Spleen (tissue), 7 donors: ENCODE data around the gene PSMC4.

ENCODE experiments used
- CTCF ChIP-seq, 11 experiments: fragments of 200-600 bp in 7 of 11; fragments of 450-650 bp in 4 of 11; sonication (generic) in 4 of 11; IDR thresholded peaks in 8 of 11; conservative IDR thresholded peaks in 3 of 11; 1 replicate in 7 of 11; 2 replicates in 4 of 11; pipeline versions ENCODE4 v1.4.0 to v1.8.0; 2016 to 2021; ENCODE audit warnings: antibody characterized with exemption in 11 of 11, inconsistent platforms in 4 of 11, mild to moderate bottlenecking in 1 of 11
- POLR2A ChIP-seq, 3 donors: fragments of 450-650 bp; IDR thresholded peaks; one replicate each; pipeline ENCODE4 v1.5.1; 2017; ENCODE audit warnings: antibody characterized with exemption in 3 of 3, mild to moderate bottlenecking in 1 of 3
- POLR2AphosphoS5 ChIP-seq, 3 donors: sonication (generic); formaldehyde crosslinking; IDR thresholded peaks; one replicate each; pipeline ENCODE4 v1.5.1; 2017; ENCODE audit warnings: antibody characterized with exemption in 3 of 3
- donor health status: DM: no; HTN: no; CAD: no; lungs with moderate emphysema.
- donor health status: DM: no; HTN: no; CAD: no.
- donor health status: DM: no; HTN: no; CAD: no.

GRCh38 chr19:40023969-40024368 lies 53.0 kb downstream of the PSMC4 start:
- TF ChIP-seq CTCF (IDR thresholded peaks at IDR 0.05 in 8 of 11, conservative IDR thresholded peaks at IDR 0.05 in 3 of 11) (no peak), POLR2AphosphoS5 (IDR thresholded peaks at IDR 0.05) (no peak), POLR2A (IDR thresholded peaks at IDR 0.05) (no peak)
